ENCODE data around the gene REV3L.

The REV3L gene

DNA sequence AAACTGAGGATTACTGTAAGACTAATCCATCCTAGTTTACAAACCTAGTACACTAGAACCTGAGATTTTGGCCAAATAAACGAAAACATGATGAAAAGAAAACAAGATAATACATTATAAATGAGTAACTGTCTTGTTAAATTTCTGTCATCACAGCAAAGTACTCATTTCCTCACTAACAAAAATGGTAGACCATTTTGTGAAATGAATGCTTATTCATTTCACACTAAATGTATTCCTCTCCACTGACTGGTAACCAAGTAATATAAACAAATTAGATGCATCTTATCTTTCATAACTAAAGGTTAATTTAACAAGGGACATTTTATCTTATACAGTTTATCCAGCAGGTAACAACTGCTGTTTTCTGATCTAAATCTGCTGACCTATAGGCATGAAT lies 143.7 kb downstream of the REV3L start:
- Histone ChIP-seq H3K4me2 (ENCODE audit: low read length) (no peak overlapping the region), H3K9me2 (replicated peaks; ENCODE audit: control insufficient read depth, low read length) (no peaks in the 10 kb centered on the region), H3F3A (ENCODE audit: control insufficient read depth, insufficient read depth) (0 out of 2 replicates have a peak, but pooled peaks cover 3% of the 10 kb centered on the region), H4K20me1 (ENCODE audit: control insufficient read depth, insufficient read depth, low read depth, low read length) (no peaks in the 10 kb centered on the region), H3K79me2 (ENCODE audit: control insufficient read depth, low read length) (no peaks in the 10 kb centered on the region), H3K36me3 (ENCODE audit: control insufficient read depth, low read length) (peaks cover 55% of the 10 kb centered on the region), H3K9me3 (ENCODE audit: control insufficient read depth, insufficient read depth, low read length) (no peaks in the 10 kb centered on the region), H3K27ac (ENCODE audit: low read depth, low read length) (no peak overlapping the region), H3K27me3 (ENCODE audit: control insufficient read depth, low read length) (no peaks in the 10 kb centered on the region), H3K4me1 (ENCODE audit: control insufficient read depth, low read length) (no peaks in the 10 kb centered on the region), H3K4me3 (ENCODE audit: low read length) (no peak overlapping the region)
- TF ChIP-seq EZH2phosphoT487 (IDR thresholded peaks at IDR 0.05; ENCODE audit: borderline replicate concordance, low read length) (no peak), CTCF (IDR thresholded peaks at IDR 0.05; ENCODE audit: low read depth, low read length, poor library complexity, severe bottlenecking) (no peak)

GRCh38 chr6:111338843-111339242 lies 144.2 kb downstream of the REV3L start:
- Histone ChIP-seq H3K9me3 (ENCODE audit: control insufficient read depth, insufficient read depth, low read length) (no peaks in the 10 kb centered on the region), H3K79me2 (ENCODE audit: control insufficient read depth, low read length) (no peaks in the 10 kb centered on the region), H3K4me2 (ENCODE audit: low read length) (no peak overlapping the region), H3K27ac (ENCODE audit: low read depth, low read length) (no peak overlapping the region), H3K4me3 (ENCODE audit: low read length) (no peak overlapping the region), H3K27me3 (ENCODE audit: control insufficient read depth, low read length) (no peaks in the 10 kb centered on the region), H3F3A (ENCODE audit: control insufficient read depth, insufficient read depth) (0 out of 2 replicates have a peak, but pooled peaks cover 3% of the 10 kb centered on the region), H3K36me3 (ENCODE audit: control insufficient read depth, low read length) (peaks cover 50% of the 10 kb centered on the region), H3K4me1 (ENCODE audit: control insufficient read depth, low read length) (no peaks in the 10 kb centered on the region), H4K20me1 (ENCODE audit: control insufficient read depth, insufficient read depth, low read depth, low read length) (no peaks in the 10 kb centered on the region), H3K9me2 (replicated peaks; ENCODE audit: control insufficient read depth, low read length) (no peaks in the 10 kb centered on the region)
- TF ChIP-seq EZH2phosphoT487 (IDR thresholded peaks at IDR 0.05; ENCODE audit: borderline replicate concordance, low read length) (no peak), CTCF (IDR thresholded peaks at IDR 0.05; ENCODE audit: low read depth, low read length, poor library complexity, severe bottlenecking) (no peak)

GRCh38 chr6:111337829-111338236 lies 145.2 kb downstream of the REV3L start:
- peaks cover 48% of the 10 kb centered on the region for H3K36me3 ChIP-seq (ENCODE audit: control insufficient read depth, low read length)
- no peak overlapping the region for H3K27ac ChIP-seq (ENCODE audit: low read depth, low read length)
- 0 out of 2 replicates have a peak, but pooled peaks cover 3% of the 10 kb centered on the region for H3F3A ChIP-seq (ENCODE audit: control insufficient read depth, insufficient read depth)
- H3K79me2 ChIP-seq (ENCODE audit: control insufficient read depth, low read length) = no peaks in the 10 kb centered on the region
- H3K27me3 ChIP-seq (ENCODE audit: control insufficient read depth, low read length) = no peaks in the 10 kb centered on the region
- no peaks in the 10 kb centered on the region for H3K4me1 ChIP-seq (ENCODE audit: control insufficient read depth, low read length)
- no peaks in the 10 kb centered on the region for H3K9me2 ChIP-seq (replicated peaks; ENCODE audit: control insufficient read depth, low read length)
- no peak overlapping the region for H3K4me2 ChIP-seq (ENCODE audit: low read length)
- no peaks in the 10 kb centered on the region for H4K20me1 ChIP-seq (ENCODE audit: control insufficient read depth, insufficient read depth, low read depth, low read length)
- TF ChIP-seq CTCF (IDR thresholded peaks at IDR 0.05; ENCODE audit: low read depth, low read length, poor library complexity, severe bottlenecking) (no peak), EZH2phosphoT487 (IDR thresholded peaks at IDR 0.05; ENCODE audit: borderline replicate concordance, low read length) (no peak)
- no peaks in the 10 kb centered on the region for H3K9me3 ChIP-seq (ENCODE audit: control insufficient read depth, insufficient read depth, low read length)
- H3K4me3 ChIP-seq (ENCODE audit: low read length) = no peak overlapping the region
